HCT116 (cell line): ENCODE data around the gene MAU2. TPM values are rescaled to one million over a fixed set of nuclear protein-coding genes. Genes with fewer than 3 reads are reported as not detected.

Experiments
- ATAC-seq: fragments of 200-7000 bp; cut with Tn5 transposase; 2 replicates; pipeline ENCODE4 v1.9.1; 2020; ENCODE audit warnings: mild to moderate bottlenecking, moderate library complexity
- BruUV-seq: library from RNA; stranded (reverse); fragments of 400-500 nt; replicated peaks from 2 replicates; lab custom pipeline; 2021; lab: Mats Ljungman, UMichigan
- CTCF ChIA-PET: fragments of 300-600 bp; sonication (Branson Sonifier 250); formaldehyde crosslinking; loops from one replicate; lab custom pipeline; 2021; ENCODE audit warnings: antibody characterized with exemption; lab: Charles Lee
- POLR2A ChIA-PET: fragments of 300-600, 350-600 bp; sonication (Branson Sonifier 250); formaldehyde crosslinking; loops from one replicate; lab custom pipeline; 2021; ENCODE audit warnings: antibody characterized with exemption; lab: Charles Lee
- RAD21 ChIA-PET, 2 experiments: fragments of 300-600 bp; sonication (Branson Sonifier 250); formaldehyde crosslinking; loops; one replicate each; lab custom pipeline; 2023; ENCODE audit warnings: low total read pairs in 2 of 2; ENCODE audit not compliant: uncharacterized antibody in 2 of 2, unreplicated experiment in 2 of 2, low non-redundant PET in 1 of 2; lab: Charles Lee
- DNase-seq: peaks from one replicate; pipeline ENCODE4 v3.0.0-alpha.2; 2010; ENCODE audit warnings: low read depth, low spot score
- H2AFZ ChIP-seq: fragments of 200-600 bp; shearing (Covaris generic), sonication (generic); 2 replicates; pipeline ENCODE4 v1.6.1; 2017; ENCODE audit warnings: low read depth, mixed run types, mixed read lengths, antibody characterized with exemption, low read length; ENCODE audit not compliant: poor library complexity, severe bottlenecking
- H3K27ac ChIP-seq: 2 replicates; pipeline ENCODE4 v1.5.1; 2012; ENCODE audit warnings: low read depth, low read length
- H3K27me3 ChIP-seq: fragments of 200-600 bp; sonication (generic); 2 replicates; pipeline ENCODE4 v1.6.1; 2016; ENCODE audit warnings: mixed run types, low read length, mixed read lengths; ENCODE audit not compliant: insufficient read depth
- H3K36me3 ChIP-seq, 2 experiments: fragments of 200-500 bp in 1 of 2; fragments of 200-600 bp in 1 of 2; sonication (Bioruptor generic) in 1 of 2; sonication (generic) in 1 of 2; 2 replicates each; pipeline versions ENCODE4 v1.5.1 to v1.6.1; 2014 to 2016; ENCODE audit warnings: low read length in 2 of 2, inconsistent platforms in 1 of 2, mixed read lengths in 1 of 2, mixed run types in 1 of 2; ENCODE audit not compliant: insufficient read depth in 2 of 2, control insufficient read depth in 1 of 2
- H3K4me1 ChIP-seq, 2 experiments: fragments of 200-600 bp in 1 of 2; sonication (generic) in 1 of 2; 2 replicates each; pipeline versions ENCODE4 v1.5.1 to v1.6.1; 2012 to 2017; ENCODE audit warnings: low read length in 2 of 2, inconsistent platforms in 1 of 2, mild to moderate bottlenecking in 1 of 2, mixed read lengths in 1 of 2, mixed run types in 1 of 2, moderate library complexity in 1 of 2; ENCODE audit not compliant: insufficient read depth in 2 of 2, control insufficient read depth in 1 of 2
- H3K4me2 ChIP-seq: fragments of 200-600 bp; sonication (generic); 2 replicates; pipeline ENCODE4 v1.6.1; 2017; ENCODE audit warnings: mixed run types, low read length, mixed read lengths
- H3K4me3 ChIP-seq, 2 experiments: fragments of 200-600 bp in 1 of 2; sonication (generic) in 1 of 2; replicated peaks in 1 of 2; 2 replicates each; pipeline ENCODE4 v1.5.1; 2011 to 2016; ENCODE audit warnings: low read length in 2 of 2, control low read depth in 1 of 2, low read depth in 1 of 2, mild to moderate bottlenecking in 1 of 2, mixed read lengths in 1 of 2, mixed run types in 1 of 2
- H3K79me2 ChIP-seq: fragments of 200-600 bp; sonication (generic); 2 replicates; pipeline ENCODE4 v1.6.1; 2017; ENCODE audit warnings: mild to moderate bottlenecking, mixed run types, low read length, moderate library complexity, mixed read lengths; ENCODE audit not compliant: insufficient read depth
- H3K9ac ChIP-seq: fragments of 200-600 bp; sonication (generic); 2 replicates; pipeline ENCODE4 v1.6.1; 2016; ENCODE audit warnings: low read length, mixed read lengths
- H3K9me2 ChIP-seq: fragments of 200-600 bp; sonication (generic), shearing (Covaris generic); 2 replicates; pipeline ENCODE4 v1.6.1; 2017; ENCODE audit warnings: mixed run types, mild to moderate bottlenecking, moderate library complexity; ENCODE audit not compliant: insufficient read depth
- H3K9me3 ChIP-seq, 2 experiments: fragments of 200-500 bp in 1 of 2; fragments of 200-600 bp in 1 of 2; sonication (Bioruptor generic) in 1 of 2; sonication (generic) in 1 of 2; 2 replicates each; pipeline ENCODE4 v1.6.1; 2014 to 2017; ENCODE audit warnings: low read length in 2 of 2, mixed read lengths in 2 of 2, inconsistent platforms in 1 of 2, low read depth in 1 of 2, mild to moderate bottlenecking in 1 of 2, mixed run types in 1 of 2, moderate library complexity in 1 of 2; ENCODE audit not compliant: control insufficient read depth in 1 of 2, insufficient read depth in 1 of 2
- H4K20me1 ChIP-seq: fragments of 200-600 bp; sonication (generic), shearing (Covaris generic); 2 replicates; pipeline ENCODE4 v1.6.1; 2017; ENCODE audit warnings: mixed run types, mild to moderate bottlenecking, moderate library complexity; ENCODE audit not compliant: insufficient read depth
- ATF3 ChIP-seq: IDR thresholded peaks from 2 replicates; pipeline ENCODE4 v1.6.1; 2012
- CBX3 ChIP-seq: IDR thresholded peaks from 2 replicates; pipeline ENCODE4 v1.6.1; 2012; ENCODE audit warnings: low read depth
- CTCF ChIP-seq, 3 experiments: fragments of 200-600 bp in 1 of 3; sonication (generic) in 1 of 3; IDR thresholded peaks in 2 of 3; conservative IDR thresholded peaks in 1 of 3; 2 replicates each; pipeline ENCODE4 v1.5.1; 2012 to 2017; ENCODE audit warnings: low read depth in 2 of 3, low read length in 2 of 3, antibody characterized with exemption in 1 of 3, borderline replicate concordance in 1 of 3, control low read depth in 1 of 3, mild to moderate bottlenecking in 1 of 3, mixed read lengths in 1 of 3, mixed run types in 1 of 3, moderate library complexity in 1 of 3; ENCODE audit not compliant: insufficient read depth in 1 of 3
- EGR1 ChIP-seq: IDR thresholded peaks from 2 replicates; pipeline ENCODE4 v1.6.1; 2012; ENCODE audit warnings: low read depth
- MAX ChIP-seq: IDR thresholded peaks from 2 replicates; pipeline ENCODE4 v1.6.1; 2012
- POLR2AphosphoS5 ChIP-seq: IDR thresholded peaks from 2 replicates; pipeline ENCODE4 v1.6.1; 2011; ENCODE audit warnings: mild to moderate bottlenecking, low read depth, low read length, moderate library complexity
- SP1 ChIP-seq: IDR thresholded peaks from 2 replicates; pipeline ENCODE4 v1.6.1; 2012; ENCODE audit warnings: low read depth
- ZNF274 ChIP-seq: fragments of 200-500 bp; sonication (Bioruptor generic); IDR thresholded peaks from 2 replicates; pipeline ENCODE4 v1.6.1; 2014; ENCODE audit warnings: mild to moderate bottlenecking, low read depth, low read length, inconsistent platforms
- intact Hi-C: fragments of 100-400 bp; cut with micrococcal nuclease; formaldehyde crosslinking; loops from 2 replicates; pipeline ENCODE4 v1.10.0; 2022
- total RNA-seq: library from RNA; stranded (reverse); gene quantifications from one replicate; pipeline ENCODE4 v1.2.1, GENCODE V29; 2021; ENCODE audit not compliant: unreplicated experiment

MAU2 gene
- total RNA-seq, 1 experiment from 2014 or later: 36.2 TPM

GRCh38 chr19:19274716-19275565, 45.7 kb upstream of the MAU2 start (continued):
- TF ChIP-seq CTCF (IDR thresholded peaks at IDR 0.05 in 2 of 3, conservative IDR thresholded peaks at IDR 0.05 in 1 of 3; ENCODE audit: borderline replicate concordance in 1 of 3, insufficient read depth in 1 of 3, low read depth in 2 of 3, low read length in 2 of 3): no peak
- TF ChIP-seq ATF3: no peak
- no peak for TF ChIP-seq EGR1
- TF ChIP-seq CBX3: no peak

- RAD21 ChIA-PET: no interaction called here
Measured at GRCh38 chr19:19276386-19276785, 44.2 kb upstream of the MAU2 start.

More at GRCh38 chr19:19276386-19276785, 44.2 kb upstream of the MAU2 start:
- TF ChIP-seq CTCF (IDR thresholded peaks at IDR 0.05 in 2 of 3, conservative IDR thresholded peaks at IDR 0.05 in 1 of 3; ENCODE audit: borderline replicate concordance in 1 of 3, insufficient read depth in 1 of 3, low read depth in 2 of 3, low read length in 2 of 3) (no peak), ATF3 (no peak), POLR2AphosphoS5 (no peak), SP1 (no peak), MAX (no peak), ZNF274 (no peak)
- POLR2A ChIA-PET: no interaction called here
- no peaks in the 10 kb centered on the region for H3K4me1 ChIP-seq
- no peaks in the 10 kb centered on the region for H3K79me2 ChIP-seq
- H3K9me2 ChIP-seq: no peaks in the 10 kb centered on the region
- DNase-seq: no peak
- no peak overlapping the region for H3K4me2 ChIP-seq
- no peak overlapping the region for H3K9ac ChIP-seq
- no peak for ATAC-seq
- CTCF ChIA-PET: no interaction called here
- intact Hi-C loops: no loop called here
- H3K9me3 ChIP-seq: no peaks in the 10 kb centered on the region
- no TSS peak for BruUV-seq
- no peaks in the 10 kb centered on the region for H4K20me1 ChIP-seq
- no peak overlapping the region for H3K4me3 ChIP-seq
- H3K27ac ChIP-seq: no peak overlapping the region
- H3K36me3 ChIP-seq: peaks cover 7 to 16% of the 10 kb centered on the region in 2 experiments; a peak in 3 of 4 replicates
- H2AFZ ChIP-seq: no peak overlapping the region
- no peaks in the 10 kb centered on the region for H3K27me3 ChIP-seq
